ENCODE measurements around the gene PCYT1A.

DNA sequence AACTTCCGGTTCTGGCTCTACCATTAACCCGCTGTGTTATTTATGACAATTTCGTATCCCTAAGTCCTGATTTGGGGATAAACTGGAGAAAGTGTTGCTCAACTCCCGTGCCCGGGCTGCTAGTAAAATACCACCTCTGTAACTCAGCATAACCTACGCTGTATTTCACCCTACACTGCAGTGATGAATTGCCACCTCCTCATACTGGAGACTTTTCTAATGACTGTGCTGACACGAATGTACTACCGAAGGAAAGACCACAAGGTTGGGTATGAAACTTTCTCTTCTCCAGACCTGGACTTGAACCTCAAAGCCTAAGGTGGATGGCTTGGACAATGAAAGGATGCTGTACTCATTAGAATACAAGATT lies 54.7 kb downstream of the PCYT1A start:
- TF ChIP-seq, protein P1, sequence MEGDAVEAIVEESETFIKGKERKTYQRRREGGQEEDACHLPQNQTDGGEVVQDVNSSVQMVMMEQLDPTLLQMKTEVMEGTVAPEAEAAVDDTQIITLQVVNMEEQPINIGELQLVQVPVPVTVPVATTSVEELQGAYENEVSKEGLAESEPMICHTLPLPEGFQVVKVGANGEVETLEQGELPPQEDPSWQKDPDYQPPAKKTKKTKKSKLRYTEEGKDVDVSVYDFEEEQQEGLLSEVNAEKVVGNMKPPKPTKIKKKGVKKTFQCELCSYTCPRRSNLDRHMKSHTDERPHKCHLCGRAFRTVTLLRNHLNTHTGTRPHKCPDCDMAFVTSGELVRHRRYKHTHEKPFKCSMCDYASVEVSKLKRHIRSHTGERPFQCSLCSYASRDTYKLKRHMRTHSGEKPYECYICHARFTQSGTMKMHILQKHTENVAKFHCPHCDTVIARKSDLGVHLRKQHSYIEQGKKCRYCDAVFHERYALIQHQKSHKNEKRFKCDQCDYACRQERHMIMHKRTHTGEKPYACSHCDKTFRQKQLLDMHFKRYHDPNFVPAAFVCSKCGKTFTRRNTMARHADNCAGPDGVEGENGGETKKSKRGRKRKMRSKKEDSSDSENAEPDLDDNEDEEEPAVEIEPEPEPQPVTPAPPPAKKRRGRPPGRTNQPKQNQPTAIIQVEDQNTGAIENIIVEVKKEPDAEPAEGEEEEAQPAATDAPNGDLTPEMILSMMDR (IDR thresholded peaks at IDR 0.05): no peak
- no peak for TF ChIP-seq POLR2A (IDR thresholded peaks at IDR 0.05)
